Suppressor macrophage treated with lipopolysaccharide for 1 hour (primary cell): ENCODE data around the gene RESF1.

ENCODE experiments used
- DNase-seq, 3 donors: peaks; one replicate each; pipeline ENCODE4 v3.0.0-alpha.2; 2020 to 2022

Gene RESF1

DNA sequence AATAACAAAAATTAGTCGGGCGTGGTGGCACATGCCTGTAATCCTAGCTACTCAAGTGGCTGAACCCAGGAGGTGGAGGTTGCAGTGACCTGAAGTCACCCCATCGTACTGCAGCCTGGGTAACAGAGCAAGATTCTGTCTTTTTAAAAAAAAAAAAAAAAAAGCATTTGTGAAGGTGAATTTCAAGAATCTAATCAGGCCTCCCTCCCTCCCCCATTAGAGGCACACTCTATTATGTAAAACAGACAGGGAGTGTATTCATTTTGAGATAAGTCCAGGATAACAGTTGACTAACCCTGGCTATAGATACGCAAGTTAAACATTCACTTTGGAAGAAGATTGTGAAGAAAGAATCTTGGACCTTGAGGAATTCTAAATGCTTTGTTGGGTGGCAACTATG, 2.9 kb downstream of the RESF1 start:
- DNase-seq, result no peak

DNA sequence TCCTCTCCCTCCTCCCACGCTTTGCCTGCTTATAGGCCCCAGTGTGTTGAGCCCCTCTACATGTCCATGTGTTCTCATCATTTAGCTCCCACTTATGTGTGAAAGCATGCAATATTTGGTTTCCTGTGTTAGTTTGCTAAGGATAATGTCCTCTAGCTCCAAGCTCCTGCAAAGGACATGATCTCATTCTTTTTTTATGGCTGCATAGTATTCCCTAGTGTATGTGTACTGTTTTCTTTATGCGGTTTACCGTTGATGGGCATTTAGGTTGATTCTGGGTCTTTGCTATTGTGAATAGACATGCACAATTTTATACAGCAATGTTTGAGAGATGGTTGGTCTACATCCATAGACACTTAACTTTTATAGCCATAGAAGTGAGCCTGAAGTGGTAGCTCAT, 5.1 kb downstream of the RESF1 start:
- DNase-seq, result no peak

DNA sequence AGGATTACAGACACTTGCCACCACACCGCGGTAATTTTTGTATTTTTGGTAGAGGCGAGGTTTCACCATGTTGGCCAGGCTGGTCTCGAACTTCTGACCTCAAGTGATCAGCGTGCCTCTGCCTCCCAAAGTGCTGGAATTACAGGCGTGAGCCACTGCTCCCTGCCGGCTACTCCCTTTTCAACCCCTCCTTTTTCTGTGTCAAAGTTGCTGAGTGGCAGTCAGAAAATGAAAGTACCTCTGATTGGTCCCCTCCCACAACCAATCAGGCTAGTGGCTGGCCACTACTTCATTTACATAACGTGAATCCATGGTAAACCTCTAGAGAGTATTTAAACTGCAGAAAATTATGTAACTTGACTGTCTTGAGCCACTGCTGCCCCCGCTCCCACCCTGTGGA, 5.9 kb downstream of the RESF1 start:
- DNase-seq, result no peak

DNA sequence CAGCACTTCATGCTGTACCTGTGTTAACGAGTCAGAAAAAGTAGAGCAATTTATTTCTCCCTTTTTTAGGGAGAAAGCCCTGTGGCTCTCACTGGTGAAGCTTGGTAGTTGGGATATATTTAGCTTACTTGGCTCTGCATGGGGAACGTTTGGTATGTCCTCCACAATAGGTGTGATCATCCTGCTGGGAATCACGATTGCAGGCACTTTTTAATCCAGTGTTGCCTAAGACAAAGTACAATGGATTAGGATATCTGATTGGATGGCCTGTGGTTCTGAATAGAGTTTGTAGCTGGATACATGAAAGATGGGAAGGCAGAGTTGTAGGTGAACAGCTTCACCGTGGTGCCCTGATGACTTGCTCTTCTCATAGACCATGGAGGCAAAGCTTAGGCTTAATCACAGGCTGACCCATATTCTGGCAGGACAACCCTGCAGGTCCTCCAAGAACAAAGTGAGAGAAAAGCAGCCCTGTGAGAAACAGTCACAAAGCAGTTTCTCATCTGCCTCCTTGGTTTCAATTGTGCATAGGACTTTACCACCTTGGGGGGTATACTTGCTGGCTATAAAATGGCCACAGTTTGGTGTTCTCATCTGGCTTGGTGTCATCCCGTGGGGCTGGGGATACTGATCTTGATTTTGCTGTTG, 7.5 kb downstream of the RESF1 start:
- no peak for DNase-seq

DNA sequence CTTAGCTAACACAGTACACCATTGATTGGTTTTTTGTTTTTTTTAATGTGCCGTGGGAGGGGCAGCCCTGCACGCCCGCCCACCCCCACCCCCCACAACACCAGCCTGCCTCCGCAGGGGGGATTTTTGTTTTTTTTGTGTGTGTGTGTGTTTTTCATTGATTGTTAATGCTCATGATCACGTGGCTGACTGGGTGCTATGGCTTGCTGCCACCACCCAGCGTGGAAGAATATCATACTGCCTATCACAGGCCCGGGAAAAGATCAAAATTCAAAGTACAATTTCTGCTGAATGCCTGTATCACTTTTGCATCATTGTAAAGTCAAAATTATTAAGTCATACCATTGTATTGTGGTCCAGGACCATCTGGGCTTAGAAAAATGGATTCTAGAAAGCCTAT, 8.3 kb downstream of the RESF1 start:
- DNase-seq, result no peak

DNA sequence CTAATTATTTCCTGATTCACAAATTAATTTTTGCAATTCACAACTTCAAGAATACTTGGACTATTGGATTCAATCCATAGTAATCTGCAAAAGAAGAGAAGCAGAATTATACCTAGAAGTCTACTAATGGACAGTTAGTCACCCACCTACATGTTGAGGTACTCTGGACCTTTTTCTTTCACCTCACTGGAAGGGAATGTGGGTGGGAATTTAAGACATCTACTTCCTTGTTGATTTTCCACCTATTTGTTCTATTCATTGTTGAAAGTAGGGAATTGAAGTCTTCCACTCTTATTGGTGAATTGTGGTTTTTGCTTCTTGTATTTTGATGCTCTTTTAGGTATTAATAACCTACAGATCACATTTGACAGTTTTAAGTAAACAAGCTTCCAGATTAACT, 11.0 kb downstream of the RESF1 start:
- no peak for DNase-seq

DNA sequence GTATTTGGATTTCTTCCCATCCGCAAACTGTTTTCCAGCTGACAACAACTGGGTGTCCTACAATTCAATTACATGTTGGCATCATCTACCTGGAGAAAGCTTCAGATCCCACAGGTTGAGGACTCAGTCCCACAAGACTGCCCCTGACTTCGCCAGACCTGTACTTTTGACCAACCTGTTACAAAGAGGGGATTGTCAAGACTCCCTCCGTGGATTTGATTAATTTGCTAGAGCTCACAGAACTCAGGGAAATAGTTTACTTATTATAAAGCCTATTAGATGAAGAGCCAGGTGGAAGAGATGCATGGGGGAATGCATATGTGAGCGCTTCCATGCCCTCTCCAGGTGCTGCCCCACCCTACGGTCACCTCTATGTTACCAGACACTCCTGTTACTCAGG, 14.6 kb downstream of the RESF1 start:
- DNase-seq, result no peak

DNA sequence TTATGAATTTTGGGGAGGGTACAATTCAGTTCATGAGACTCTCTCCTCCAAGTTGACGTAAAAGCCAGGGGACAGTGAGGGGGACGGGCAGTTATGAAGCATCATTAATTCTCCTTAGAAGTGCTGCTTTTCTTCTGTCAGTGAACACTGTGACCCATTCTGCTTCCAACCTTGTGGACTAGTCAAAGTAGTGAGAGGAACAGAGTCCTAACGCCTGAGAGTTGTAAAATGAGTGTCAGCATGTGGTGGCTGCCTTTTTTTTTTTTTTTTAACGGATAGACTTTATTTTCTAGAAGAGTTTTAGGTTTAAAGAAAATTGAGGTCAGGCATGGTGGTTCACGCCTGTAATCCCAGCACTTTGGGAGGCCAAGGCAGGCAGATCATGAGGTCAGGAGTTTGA, 15.5 kb downstream of the RESF1 start:
- DNase-seq, result no peak

DNA sequence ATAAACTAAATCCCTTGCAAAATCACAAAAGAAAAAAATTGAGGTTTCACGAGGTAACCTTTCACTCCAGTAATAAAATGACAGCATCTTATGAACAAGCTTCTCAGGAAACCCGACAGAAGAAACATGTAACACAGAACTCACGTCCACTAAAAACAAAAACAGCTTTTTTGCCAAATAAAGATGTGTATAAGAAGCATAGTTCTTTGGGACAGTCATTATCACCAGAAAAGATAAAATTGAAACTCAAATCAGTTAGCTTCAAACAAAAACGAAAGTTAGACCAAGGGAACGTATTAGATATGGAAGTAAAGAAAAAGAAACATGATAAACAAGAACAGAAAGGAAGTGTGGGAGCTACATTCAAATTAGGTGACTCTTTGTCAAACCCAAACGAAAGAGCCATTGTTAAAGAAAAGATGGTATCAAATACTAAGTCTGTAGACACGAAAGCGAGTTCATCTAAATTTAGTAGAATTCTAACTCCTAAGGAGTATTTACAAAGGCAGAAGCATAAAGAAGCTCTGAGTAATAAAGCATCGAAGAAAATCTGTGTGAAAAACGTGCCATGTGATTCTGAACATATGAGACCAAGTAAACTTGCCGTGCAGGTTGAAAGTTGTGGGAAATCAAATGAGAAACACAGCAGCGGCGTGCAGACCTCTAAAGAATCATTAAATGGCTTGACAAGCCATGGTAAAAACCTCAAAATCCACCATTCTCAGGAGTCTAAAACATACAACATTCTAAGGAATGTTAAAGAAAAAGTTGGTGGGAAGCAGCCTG, 25.8 kb downstream of the RESF1 start:
- DNase-seq, result no peak

DNA sequence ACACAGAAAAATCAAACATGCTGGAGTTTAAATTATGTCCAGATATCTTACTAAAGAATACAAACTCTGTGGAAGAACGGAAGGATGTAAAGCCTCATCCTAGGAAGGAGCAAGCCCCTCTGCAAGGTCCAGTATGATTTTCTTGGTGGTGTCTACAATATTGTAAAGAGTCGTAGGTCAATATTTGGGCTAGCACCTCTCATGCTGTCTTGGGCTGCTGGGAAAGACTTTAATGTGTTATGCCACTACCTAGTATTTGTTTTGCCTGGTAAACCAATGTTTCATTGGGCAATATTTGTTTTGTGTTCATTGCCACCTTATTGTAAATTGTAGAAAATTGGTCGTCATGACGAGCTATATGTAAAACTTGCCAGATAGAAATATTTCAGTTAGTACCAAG, 26.6 kb downstream of the RESF1 start:
- DNase-seq, result no peak

DNA sequence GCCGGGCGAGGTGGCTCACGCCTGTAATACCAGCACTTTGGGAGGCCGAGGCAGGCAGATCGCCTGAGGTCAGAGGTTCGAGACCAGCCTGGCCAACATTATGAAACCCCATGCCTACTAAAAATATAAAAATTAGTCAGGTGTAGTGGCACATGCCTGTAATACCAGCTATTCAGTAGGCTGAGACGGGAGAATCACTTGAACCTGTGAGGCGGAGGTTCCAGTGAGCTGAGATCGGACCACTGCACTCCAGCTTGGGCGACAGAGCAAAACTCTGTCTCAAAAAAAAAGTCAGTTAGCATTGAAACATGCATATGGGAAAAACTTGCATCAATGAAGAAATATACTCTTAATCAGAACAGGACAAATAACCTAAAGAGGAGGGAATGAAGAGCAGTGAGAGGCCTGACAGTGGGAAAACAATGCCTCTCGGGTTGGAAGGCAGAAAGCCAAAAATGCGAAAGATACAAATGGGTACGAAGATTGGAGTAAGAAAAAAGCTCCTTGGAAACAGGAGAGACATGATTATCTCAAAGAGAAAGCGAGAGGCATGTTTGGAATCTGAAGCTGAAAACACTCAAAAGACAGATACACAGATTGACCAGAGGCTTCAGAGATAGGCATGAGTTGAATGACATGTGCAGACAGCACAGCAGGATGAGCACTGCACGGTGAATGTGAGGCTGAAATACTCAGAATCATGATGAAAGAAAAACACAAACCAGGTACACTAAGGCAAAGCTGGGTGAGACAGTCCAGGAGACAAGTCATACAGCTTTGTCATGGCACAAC, 30.6 kb downstream of the RESF1 start:
- DNase-seq, result no peak

DNA sequence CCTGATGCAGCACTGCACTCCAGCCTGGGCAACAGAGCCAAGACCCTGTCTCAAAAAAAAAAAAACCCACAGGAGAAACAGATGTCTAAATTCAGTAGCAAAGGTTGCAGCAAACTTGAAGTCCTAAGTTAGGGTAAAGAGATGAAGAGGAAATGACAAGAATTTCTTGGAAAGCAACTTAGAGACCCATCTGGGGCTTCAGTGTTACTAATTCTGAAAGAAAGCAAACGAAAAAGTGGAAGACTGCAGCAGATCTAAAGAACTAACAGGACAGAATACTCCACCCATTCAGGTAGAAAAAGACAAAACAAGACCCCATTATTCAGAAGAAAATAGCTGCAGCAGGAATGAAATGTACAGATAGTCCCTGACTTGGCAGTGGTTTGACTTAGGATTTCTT, 31.9 kb downstream of the RESF1 start:
- no peak for DNase-seq

DNA sequence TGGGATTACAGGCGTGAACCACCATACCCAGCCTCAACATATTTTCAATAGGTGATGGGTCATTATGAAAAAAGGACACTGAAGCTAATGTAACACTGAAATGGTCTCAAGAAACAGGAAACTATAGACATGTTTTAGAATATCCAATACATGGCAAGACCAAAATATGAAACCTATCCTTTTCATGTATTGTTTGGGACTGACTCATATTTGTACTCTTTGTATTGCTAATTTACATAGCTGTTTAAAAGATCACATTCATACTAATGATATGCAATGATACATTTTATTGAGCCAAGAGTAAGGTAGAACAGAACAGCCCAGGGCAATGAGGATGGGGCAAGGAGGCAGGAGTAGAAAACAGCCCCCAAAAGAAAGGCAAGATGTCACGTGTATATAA, 32.6 kb downstream of the RESF1 start:
- no peak for DNase-seq

DNA sequence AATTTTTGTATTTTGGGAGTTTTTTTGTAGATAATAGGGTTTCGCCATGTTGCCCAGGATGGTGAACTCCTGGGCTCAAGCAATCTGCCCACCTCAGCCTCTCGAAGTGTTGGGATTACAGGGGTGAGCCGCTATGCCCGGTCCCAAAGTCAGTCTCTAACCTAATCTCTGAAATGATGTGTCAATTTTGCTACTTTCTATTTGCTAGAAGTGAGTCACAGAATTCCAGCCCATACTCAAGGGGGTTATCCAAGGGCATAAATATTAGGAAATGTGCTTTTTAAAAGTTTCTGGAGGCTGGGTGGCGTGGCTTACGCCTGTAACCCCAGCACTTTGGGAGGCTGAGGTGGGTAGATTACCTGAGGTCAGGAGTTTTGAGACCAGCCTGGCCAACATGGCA, 40.5 kb downstream of the RESF1 start:
- DNase-seq, result no peak

DNA sequence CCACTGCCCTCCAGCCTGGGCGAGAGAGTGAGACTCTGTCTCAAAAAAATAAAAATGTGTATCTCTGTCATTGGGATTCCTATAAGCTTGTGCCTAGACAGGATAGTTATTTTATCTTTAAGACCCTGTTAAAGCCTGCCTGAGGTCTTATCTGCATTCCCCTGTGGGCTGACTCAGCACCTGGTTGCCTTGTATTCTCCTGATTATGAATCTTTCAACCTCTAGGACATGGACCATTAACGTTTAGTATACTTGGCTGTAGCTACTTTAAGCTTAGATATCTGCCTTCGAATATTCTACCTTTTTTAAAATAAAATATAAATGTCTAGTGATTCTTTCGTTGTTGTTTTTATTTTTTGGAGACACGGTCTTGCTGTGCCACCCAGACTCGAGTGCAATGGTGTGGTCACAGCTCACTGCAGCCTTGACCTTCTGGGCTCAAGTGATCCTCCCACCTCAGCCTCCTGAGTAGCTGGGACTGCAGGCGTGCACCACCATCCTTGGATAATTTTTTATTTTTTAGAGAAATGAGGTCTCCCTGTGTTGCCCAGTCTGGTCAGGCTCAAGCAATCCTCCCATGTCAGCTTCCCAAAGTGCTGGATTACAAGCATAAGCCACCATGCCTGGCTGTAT, 41.3 kb downstream of the RESF1 start:
- DNase-seq, result no peak

DNA sequence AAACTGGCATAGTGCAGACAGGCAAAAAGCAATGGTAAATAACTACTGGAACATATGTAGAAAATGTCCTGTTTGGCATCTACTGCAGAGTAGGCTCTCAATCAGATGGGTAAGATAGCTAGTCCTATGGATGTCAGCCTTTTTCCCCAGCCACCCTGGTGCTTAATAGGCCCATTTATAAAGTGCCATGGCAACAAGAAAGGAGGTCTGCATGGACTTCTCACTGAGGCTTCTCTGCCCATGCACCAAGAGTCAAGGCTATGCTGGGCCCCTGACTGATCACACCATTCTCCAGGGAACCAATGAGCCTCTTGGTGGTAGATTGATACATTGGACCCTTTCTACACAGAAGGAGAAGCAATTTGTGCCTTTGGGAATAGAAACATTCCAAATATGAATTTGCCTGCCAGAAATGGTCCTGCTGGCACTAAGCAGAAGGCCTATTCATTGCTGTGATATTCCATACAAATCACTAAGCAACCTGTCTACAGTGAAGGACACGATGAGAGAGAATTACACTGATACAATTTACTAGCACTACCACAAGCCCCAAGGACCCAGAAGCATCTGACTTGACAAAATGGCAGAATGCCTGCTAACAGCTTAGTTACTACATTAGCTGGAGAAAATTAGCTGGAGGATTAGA, 43.8 kb downstream of the RESF1 start:
- no peak for DNase-seq

DNA sequence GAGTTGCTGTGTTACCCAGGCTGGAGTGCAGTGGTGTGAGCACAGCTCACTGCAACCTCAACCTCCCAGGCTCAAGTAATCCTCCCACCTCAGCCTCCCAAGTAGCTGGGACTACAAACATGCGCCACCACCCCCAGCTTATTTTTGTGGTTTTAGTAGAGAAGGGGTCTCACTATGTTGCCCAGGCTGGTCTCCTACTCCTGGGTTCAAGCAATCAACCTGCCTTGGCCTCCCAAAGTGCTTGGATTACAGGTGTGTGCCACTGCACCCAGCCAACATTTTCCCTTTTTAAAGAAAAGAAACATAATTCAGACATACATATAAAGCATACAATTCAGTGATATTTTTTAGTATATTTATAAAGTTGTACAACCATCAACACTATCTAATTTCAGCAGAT, 44.4 kb downstream of the RESF1 start:
- DNase-seq, result no peak

DNA sequence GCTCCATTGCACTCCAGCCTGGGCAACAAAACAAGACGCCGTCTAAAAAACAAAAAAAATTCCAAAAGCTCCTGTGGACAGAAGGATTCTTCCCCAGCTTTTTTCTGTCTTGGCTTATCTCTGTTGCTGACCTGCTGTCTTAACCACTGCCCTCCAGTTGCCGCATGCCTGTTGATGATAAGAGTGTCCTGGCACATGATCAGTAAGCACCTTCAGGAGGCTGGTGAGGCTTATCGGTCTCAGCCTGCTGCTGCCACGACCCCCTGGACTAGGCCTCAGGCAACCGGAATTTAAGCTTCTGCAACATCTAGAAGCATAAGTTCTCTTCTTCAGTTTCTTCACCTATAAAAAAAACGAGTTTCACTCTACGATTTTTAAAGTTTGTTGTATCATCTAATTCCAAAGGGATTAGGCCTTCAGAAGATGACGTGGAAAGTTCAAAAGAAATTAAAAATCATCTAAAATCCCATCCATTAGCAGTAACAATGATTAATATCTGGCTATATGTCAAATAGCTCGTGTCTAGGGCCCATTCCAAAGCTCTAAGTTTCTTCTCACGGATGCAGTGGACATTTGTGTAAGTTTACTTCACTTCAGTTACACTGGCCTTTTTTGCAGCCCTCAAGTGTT, 46.4 kb downstream of the RESF1 start:
- DNase-seq, result no peak
